B cell (primary cell): ENCODE results near the gene C3AR1.

Source experiments
- EZH2 ChIP-seq: IDR thresholded peaks from 2 replicates; pipeline ENCODE4 v1.6.1; 2012; ENCODE audit warnings: borderline replicate concordance, low read depth, mild to moderate bottlenecking, moderate library complexity, low read length; ENCODE audit not compliant: insufficient read depth, poor library complexity, severe bottlenecking
- TF ChIP-seq, protein P1 (sequence below): fragments of 200-600 bp; IDR thresholded peaks from one replicate; pipeline ENCODE4 v1.8.0; 2022; ENCODE audit warnings: antibody characterized with exemption, mild to moderate bottlenecking

DNA sequence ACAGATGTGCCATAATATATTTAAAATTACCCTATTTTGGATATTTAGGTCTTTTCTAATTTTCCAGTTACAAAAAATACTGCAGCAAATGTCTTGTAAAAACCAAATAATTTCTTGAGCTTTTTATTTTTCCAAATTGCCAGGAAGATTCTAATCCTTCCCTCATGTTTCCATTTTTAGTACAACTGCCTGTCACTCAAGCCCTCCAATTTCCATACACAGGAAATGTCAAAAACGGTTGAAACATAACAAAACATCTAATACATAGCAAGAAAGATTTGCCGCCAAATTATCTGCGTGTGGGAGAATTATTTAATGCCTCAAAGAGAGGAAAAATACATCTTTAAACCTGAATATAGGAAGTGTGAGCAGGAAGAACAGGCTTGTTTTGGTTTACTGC, 36.0 kb downstream of the C3AR1 start:
- TF ChIP-seq, protein P1, sequence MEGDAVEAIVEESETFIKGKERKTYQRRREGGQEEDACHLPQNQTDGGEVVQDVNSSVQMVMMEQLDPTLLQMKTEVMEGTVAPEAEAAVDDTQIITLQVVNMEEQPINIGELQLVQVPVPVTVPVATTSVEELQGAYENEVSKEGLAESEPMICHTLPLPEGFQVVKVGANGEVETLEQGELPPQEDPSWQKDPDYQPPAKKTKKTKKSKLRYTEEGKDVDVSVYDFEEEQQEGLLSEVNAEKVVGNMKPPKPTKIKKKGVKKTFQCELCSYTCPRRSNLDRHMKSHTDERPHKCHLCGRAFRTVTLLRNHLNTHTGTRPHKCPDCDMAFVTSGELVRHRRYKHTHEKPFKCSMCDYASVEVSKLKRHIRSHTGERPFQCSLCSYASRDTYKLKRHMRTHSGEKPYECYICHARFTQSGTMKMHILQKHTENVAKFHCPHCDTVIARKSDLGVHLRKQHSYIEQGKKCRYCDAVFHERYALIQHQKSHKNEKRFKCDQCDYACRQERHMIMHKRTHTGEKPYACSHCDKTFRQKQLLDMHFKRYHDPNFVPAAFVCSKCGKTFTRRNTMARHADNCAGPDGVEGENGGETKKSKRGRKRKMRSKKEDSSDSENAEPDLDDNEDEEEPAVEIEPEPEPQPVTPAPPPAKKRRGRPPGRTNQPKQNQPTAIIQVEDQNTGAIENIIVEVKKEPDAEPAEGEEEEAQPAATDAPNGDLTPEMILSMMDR = no peak
- TF ChIP-seq EZH2 = no peak
